Nasal cavity respiratory epithelium epithelial cell of viscerocranial mucosa (primary cell): Measurements from ENCODE around the gene SPEM3. TPM values are rescaled to one million over a fixed set of nuclear protein-coding genes. Genes with fewer than 3 reads are reported as not detected.

ENCODE experiments used
- total RNA-seq: library from RNA; depleted of rRNA; stranded (reverse); fragments of >200 nt; gene quantifications from 2 replicates; pipeline ENCODE4 v1.2.3, GENCODE V29; 2014

The SPEM3 gene
- not detected in 2 replicates for total RNA-seq

GRCh38 chr17:7428557-7428956 lies at the start of gene SPEM3:
Gene SPEM3, plus strand, starts transcription at chr17:7428857. Its CDS starts 46 bp downstream, at chr17:7428903.

GRCh38 chr17:7380855-7381683 lies 47.6 kb upstream of the SPEM3 start, which contains the start of gene TNK1:
Gene TNK1, plus strand, starts transcription at chr17:7381089. Its CDS starts 1,838 bp downstream, at chr17:7382927.

GRCh38 chr17:7394452-7395191 lies 34.0 kb upstream of the SPEM3 start, which contains the start of gene PLSCR3:
Gene PLSCR3, minus strand, starts transcription at chr17:7394525. Its CDS starts 415 bp downstream, at chr17:7394110.

GRCh38 chr17:7403977-7404736 lies 24.5 kb upstream of the SPEM3 start, which contains the start of gene TMEM256:
Gene TMEM256, minus strand, starts transcription at chr17:7404097. Its CDS starts 13 bp downstream, at chr17:7404084.

GRCh38 chr17:7407485-7408251 lies 21.0 kb upstream of the SPEM3 start, which contains the start of gene NLGN2:
Gene NLGN2, plus strand, starts transcription at chr17:7407845. Its CDS starts 411 bp downstream, at chr17:7408256.

GRCh38 chr17:7419819-7420610 lies 8.6 kb upstream of the SPEM3 start, which contains the start of gene SPEM1:
Gene SPEM1, plus strand, starts transcription at chr17:7420324. Its CDS starts 61 bp downstream, at chr17:7420385.

GRCh38 chr17:7425316-7425715 lies 3.3 kb upstream of the SPEM3 start, which contains the start of gene SPEM2:
Gene SPEM2, plus strand, starts transcription at chr17:7425616. Its CDS starts 73 bp downstream, at chr17:7425689.

GRCh38 chr17:7439462-7440112 lies 10.9 kb downstream of the SPEM3 start, which contains the start of gene FGF11:
Gene FGF11, plus strand, starts transcription at chr17:7439512. Its CDS starts 109 bp downstream, at chr17:7439621.

GRCh38 chr17:7444682-7445618 lies 16.3 kb downstream of the SPEM3 start, which contains the start of gene CHRNB1:
Gene CHRNB1, plus strand, starts transcription at chr17:7445061. Its CDS starts 67 bp downstream, at chr17:7445128.

DNA sequence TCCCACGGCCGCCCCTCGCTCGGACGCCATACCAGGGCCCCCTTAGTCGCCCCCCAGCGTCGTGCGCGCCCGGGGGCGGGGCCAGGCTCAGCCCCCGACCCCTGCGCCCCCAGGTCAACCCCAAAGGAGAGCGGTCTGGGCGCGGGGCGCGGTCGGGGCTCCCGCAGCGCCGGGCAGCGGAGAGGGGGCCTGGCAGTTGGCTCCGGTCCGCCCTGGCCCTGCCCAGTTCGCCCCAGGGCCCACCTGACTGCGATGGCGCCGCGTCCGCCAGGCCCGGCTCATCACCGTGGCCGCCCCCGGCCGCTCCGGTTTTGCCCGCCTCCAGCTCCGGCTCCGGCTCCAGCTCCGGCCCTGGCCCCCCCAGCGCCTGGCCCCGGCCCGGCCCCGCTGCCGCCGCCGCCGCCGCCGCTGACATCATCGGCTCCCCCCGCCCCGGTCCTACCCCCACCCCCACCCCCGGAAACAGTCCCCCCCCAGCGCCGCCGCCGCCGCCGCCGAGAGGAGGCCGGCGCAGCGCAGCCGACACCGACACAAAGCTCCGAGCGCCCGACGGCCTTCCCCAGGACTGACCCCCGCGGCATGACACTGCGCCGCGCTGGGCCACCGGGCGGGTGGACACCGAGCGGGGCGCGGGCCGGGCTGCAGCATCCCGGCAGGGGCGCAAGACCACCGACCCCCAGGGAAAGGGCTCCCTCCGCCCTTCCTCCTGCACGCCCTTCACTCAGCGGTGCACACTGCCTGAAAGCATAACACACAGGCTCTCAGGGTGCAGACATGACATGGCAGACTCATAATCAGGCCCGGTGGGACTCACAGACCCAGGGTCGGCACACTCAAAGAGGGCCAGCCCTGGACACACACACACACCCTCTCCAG lies 50.8 kb downstream of the SPEM3 start, which contains the start of gene ZBTB4:
Gene ZBTB4, minus strand, starts transcription at position 419 of the 876 bp plus-strand sequence. CDS start 12,830 bp downstream, outside the sequence.

GRCh38 chr17:7481275-7481674 lies 52.6 kb downstream of the SPEM3 start, which contains the start of gene SLC35G6:
Gene SLC35G6, plus strand, starts transcription at chr17:7481446. Its CDS starts 71 bp downstream, at chr17:7481517.

Other genes starting within 250 kb of the SPEM3 start
- gene ASGR1, start 249.5 kb upstream of the SPEM3 start, total RNA-seq = 0.07 TPM in 1 of 2 replicates, not detected in the other
- 1.0 and 9.3 TPM in 2 replicates for gene DLG4, start 209.0 kb upstream of the SPEM3 start, total RNA-seq
- gene ACADVL, start 208.9 kb upstream of the SPEM3 start, total RNA-seq = 172 and 221 TPM in 2 replicates
- 62.4 and 66.6 TPM in 2 replicates for gene DVL2, start 194.3 kb upstream of the SPEM3 start, total RNA-seq
- 27.0 and 32.2 TPM in 2 replicates for gene PHF23, start 189.4 kb upstream of the SPEM3 start, total RNA-seq
- gene GABARAP, start 186.4 kb upstream of the SPEM3 start, total RNA-seq = 57.8 and 81.4 TPM in 2 replicates
- 26.3 and 49.0 TPM in 2 replicates for gene CTDNEP1, start 177.1 kb upstream of the SPEM3 start, total RNA-seq
- gene ELP5, start 176.6 kb upstream of the SPEM3 start, total RNA-seq = 11.0 and 16.7 TPM in 2 replicates
- 453 and 573 TPM in 2 replicates for gene CLDN7, start 166.4 kb upstream of the SPEM3 start, total RNA-seq
- gene SLC2A4, start 147.1 kb upstream of the SPEM3 start, total RNA-seq = under 0.01 and 0.14 TPM in 2 replicates
- gene YBX2, start 134.2 kb upstream of the SPEM3 start, total RNA-seq = 0.34 and 1.1 TPM in 2 replicates
- gene EIF5A, start 121.2 kb upstream of the SPEM3 start, total RNA-seq = 435 and 611 TPM in 2 replicates
- gene GPS2, start 113.5 kb upstream of the SPEM3 start, total RNA-seq = 29.4 and 30.4 TPM in 2 replicates
- 15.7 and 22.5 TPM in 2 replicates for gene NEURL4, start 99.5 kb upstream of the SPEM3 start, total RNA-seq
- gene ACAP1, start 92.3 kb upstream of the SPEM3 start, total RNA-seq = 0.34 and 0.71 TPM in 2 replicates
- gene KCTD11, start 76.7 kb upstream of the SPEM3 start, total RNA-seq = 7.2 and 21.0 TPM in 2 replicates
- gene TMEM95, start 73.7 kb upstream of the SPEM3 start, total RNA-seq = not detected in 2 replicates
- 5.8 and 10.6 TPM in 2 replicates for gene TNK1, start 47.8 kb upstream of the SPEM3 start, total RNA-seq
- 12.6 and 28.2 TPM in 2 replicates for gene PLSCR3, start 34.3 kb upstream of the SPEM3 start, total RNA-seq
- 26.6 and 88.9 TPM in 2 replicates for gene TMEM256, start 24.8 kb upstream of the SPEM3 start, total RNA-seq
- gene NLGN2, start 21.0 kb upstream of the SPEM3 start, total RNA-seq = 1.4 and 6.1 TPM in 2 replicates
- gene SPEM1, start 8.5 kb upstream of the SPEM3 start, total RNA-seq = not detected in 2 replicates
- gene SPEM2, start 3.2 kb upstream of the SPEM3 start, total RNA-seq = not detected in 2 replicates
- gene TMEM102, start 6.6 kb downstream of the SPEM3 start, total RNA-seq = 10.3 and 10.7 TPM in 2 replicates
- 19.1 and 44.3 TPM in 2 replicates for gene FGF11, start 10.7 kb downstream of the SPEM3 start, total RNA-seq
- gene CHRNB1, start 16.2 kb downstream of the SPEM3 start, total RNA-seq = 7.6 and 14.7 TPM in 2 replicates
- gene ZBTB4, start 50.8 kb downstream of the SPEM3 start, total RNA-seq = 17.4 and 37.4 TPM in 2 replicates
- not detected in 2 replicates for gene SLC35G6, start 52.6 kb downstream of the SPEM3 start, total RNA-seq
- 75.9 and 140 TPM in 2 replicates for gene POLR2A, start 55.5 kb downstream of the SPEM3 start, total RNA-seq
- 0.34 and 2.5 TPM in 2 replicates for gene TNFSF12, start 120.2 kb downstream of the SPEM3 start, total RNA-seq
- gene TNFSF13, start 129.9 kb downstream of the SPEM3 start, total RNA-seq = 2.6 and 3.8 TPM in 2 replicates
- gene SENP3, start 133.1 kb downstream of the SPEM3 start, total RNA-seq = 76.8 and 126 TPM in 2 replicates
- 8.3 and 13.7 TPM in 2 replicates for gene CD68, start 150.8 kb downstream of the SPEM3 start, total RNA-seq
- 31.0 and 32.5 TPM in 2 replicates for gene MPDU1, start 155.0 kb downstream of the SPEM3 start, total RNA-seq
- gene SOX15, start 161.2 kb downstream of the SPEM3 start, total RNA-seq = 38.7 and 54.0 TPM in 2 replicates
- gene FXR2, start 186.0 kb downstream of the SPEM3 start, total RNA-seq = 39.1 and 51.3 TPM in 2 replicates
- 22.5 and 23.2 TPM in 2 replicates for gene SAT2, start 199.0 kb downstream of the SPEM3 start, total RNA-seq
- under 0.01 and 0.21 TPM in 2 replicates for gene SHBG, start 201.3 kb downstream of the SPEM3 start, total RNA-seq
- not detected in 2 replicates for gene ATP1B2, start 222.1 kb downstream of the SPEM3 start, total RNA-seq